22Rv1 (cell line): ENCODE measurements around the gene DCLK1.

Experiments
- CTCF ChIP-seq: fragments of 450-650 bp; IDR thresholded peaks from 2 replicates; pipeline ENCODE4 v1.5.1; 2017; ENCODE audit warnings: mild to moderate bottlenecking
- ZFX ChIP-seq: fragments of 450-650 bp; IDR thresholded peaks from 2 replicates; pipeline ENCODE4 v1.6.1; 2017; ENCODE audit warnings: antibody characterized with exemption, borderline replicate concordance

GRCh38 chr13:35824395-35824794 lies 306.8 kb downstream of the DCLK1 start:
- TF ChIP-seq CTCF (no peak), ZFX (no peak)
